Astrocyte (in vitro differentiated cells and primary cell): ENCODE measurements around the gene MON2. TPM values are rescaled to one million over a fixed set of nuclear protein-coding genes. Genes with fewer than 3 reads are reported as not detected.

ENCODE experiments used
- DNase-seq: peaks from one replicate; pipeline ENCODE4 v3.0.0-alpha.2; 2010; ENCODE audit warnings: low read depth
- FAIRE-seq: peaks from 2 replicates; lab custom pipeline; 2011; peaks lifted over from hg19 to GRCh38; lab: Jason Lieb, UNC
- H2AFZ ChIP-seq: 2 replicates; pipeline ENCODE4 v1.6.0; 2012; ENCODE audit warnings: low read depth, low read length, inconsistent platforms
- H3K27ac ChIP-seq: 2 replicates; pipeline ENCODE4 v1.5.1; 2011; ENCODE audit warnings: low read depth, low read length, inconsistent platforms
- H3K27me3 ChIP-seq: 2 replicates; pipeline ENCODE4 v1.6.0; 2011; ENCODE audit warnings: low read length, inconsistent platforms; ENCODE audit not compliant: insufficient read depth
- H3K36me3 ChIP-seq: 2 replicates; pipeline ENCODE4 v1.5.1; 2011; ENCODE audit warnings: low read length, inconsistent platforms; ENCODE audit not compliant: insufficient read depth
- H3K4me1 ChIP-seq: 2 replicates; pipeline ENCODE4 v1.5.1; 2011; ENCODE audit warnings: low read length, inconsistent platforms; ENCODE audit not compliant: insufficient read depth
- H3K4me2 ChIP-seq: 2 replicates; pipeline ENCODE4 v1.6.0; 2012; ENCODE audit warnings: low read length, inconsistent platforms
- H3K4me3 ChIP-seq: 2 replicates; pipeline ENCODE4 v1.5.1; 2011; ENCODE audit warnings: low read depth, mild to moderate bottlenecking, low read length, inconsistent platforms; ENCODE audit not compliant: insufficient read depth
- H3K79me2 ChIP-seq: 2 replicates; pipeline ENCODE4 v1.6.0; 2012; ENCODE audit warnings: mild to moderate bottlenecking, low read length, inconsistent platforms; ENCODE audit not compliant: insufficient read depth
- H3K9ac ChIP-seq: 2 replicates; pipeline ENCODE4 v1.6.0; 2012; ENCODE audit warnings: mild to moderate bottlenecking, low read length, inconsistent platforms
- H3K9me3 ChIP-seq: 2 replicates; pipeline ENCODE4 v1.5.1; 2012; ENCODE audit warnings: low read depth, mild to moderate bottlenecking, low read length, inconsistent platforms; ENCODE audit not compliant: insufficient read depth
- H4K20me1 ChIP-seq: 2 replicates; pipeline ENCODE4 v1.6.0; 2012; ENCODE audit warnings: low read length, inconsistent platforms; ENCODE audit not compliant: insufficient read depth
- H3K27ac Mint-ChIP-seq: one replicate; pipeline ENCODE4 v1.8.0; 2021; ENCODE audit warnings: mild to moderate bottlenecking, mixed read lengths; ENCODE audit not compliant: unreplicated experiment
- H3K27me3 Mint-ChIP-seq: one replicate; pipeline ENCODE4 v1.8.0; 2021; ENCODE audit warnings: low read depth, mixed read lengths; ENCODE audit not compliant: unreplicated experiment
- H3K36me3 Mint-ChIP-seq: one replicate; pipeline ENCODE4 v1.8.0; 2021; ENCODE audit warnings: low read depth, mixed read lengths; ENCODE audit not compliant: unreplicated experiment
- H3K4me1 Mint-ChIP-seq: one replicate; pipeline ENCODE4 v1.8.0; 2021; ENCODE audit warnings: low read depth, mixed read lengths; ENCODE audit not compliant: unreplicated experiment
- H3K4me3 Mint-ChIP-seq: one replicate; pipeline ENCODE4 v1.8.0; 2021; ENCODE audit warnings: mild to moderate bottlenecking, moderate library complexity, mixed read lengths; ENCODE audit not compliant: unreplicated experiment
- H3K9me3 Mint-ChIP-seq: one replicate; pipeline ENCODE4 v1.8.0; 2021; ENCODE audit warnings: mild to moderate bottlenecking, mixed read lengths; ENCODE audit not compliant: unreplicated experiment
- CTCF ChIP-seq: IDR thresholded peaks from 2 replicates; pipeline ENCODE4 v1.5.1; 2011; ENCODE audit warnings: low read depth, mild to moderate bottlenecking, inconsistent platforms, low read length, moderate library complexity; ENCODE audit not compliant: insufficient read depth
- EZH2 ChIP-seq: IDR thresholded peaks from 2 replicates; pipeline ENCODE4 v1.6.1; 2012; ENCODE audit warnings: mild to moderate bottlenecking, low read length, inconsistent platforms; ENCODE audit not compliant: insufficient read depth
- total RNA-seq: library from RNA; stranded (reverse); gene quantifications from 2 replicates; pipeline ENCODE4 v1.2.1, GENCODE V29; 2021

The MON2 gene
- total RNA-seq, 1 donor from 2014 or later = 39.7 TPM

DNA sequence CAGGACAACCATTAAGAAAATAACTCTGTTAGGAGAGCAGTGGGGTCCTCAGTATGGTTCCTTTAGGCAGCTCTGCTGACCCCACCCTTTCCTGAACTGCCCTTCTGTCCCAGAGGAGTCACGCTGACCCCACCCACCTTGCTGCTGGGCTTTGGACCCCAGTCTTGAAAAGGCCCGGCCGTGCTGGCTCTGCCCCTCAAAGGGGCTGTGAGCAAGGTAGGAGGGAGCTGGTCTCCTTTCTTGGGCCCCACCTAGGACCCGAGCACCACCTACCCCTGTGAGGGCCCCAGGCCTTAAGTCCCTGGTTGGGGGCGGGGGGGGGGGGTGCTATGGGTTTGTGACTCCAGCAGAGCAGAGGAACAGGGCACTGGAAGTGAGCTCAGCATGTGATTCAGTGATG is 171.1 kb downstream of the MON2 start:
- no peaks in the 10 kb centered on the region for H3K36me3 Mint-ChIP-seq
- no peak for FAIRE-seq
- TF ChIP-seq EZH2 = no peak
- TF ChIP-seq CTCF = no peak

DNA sequence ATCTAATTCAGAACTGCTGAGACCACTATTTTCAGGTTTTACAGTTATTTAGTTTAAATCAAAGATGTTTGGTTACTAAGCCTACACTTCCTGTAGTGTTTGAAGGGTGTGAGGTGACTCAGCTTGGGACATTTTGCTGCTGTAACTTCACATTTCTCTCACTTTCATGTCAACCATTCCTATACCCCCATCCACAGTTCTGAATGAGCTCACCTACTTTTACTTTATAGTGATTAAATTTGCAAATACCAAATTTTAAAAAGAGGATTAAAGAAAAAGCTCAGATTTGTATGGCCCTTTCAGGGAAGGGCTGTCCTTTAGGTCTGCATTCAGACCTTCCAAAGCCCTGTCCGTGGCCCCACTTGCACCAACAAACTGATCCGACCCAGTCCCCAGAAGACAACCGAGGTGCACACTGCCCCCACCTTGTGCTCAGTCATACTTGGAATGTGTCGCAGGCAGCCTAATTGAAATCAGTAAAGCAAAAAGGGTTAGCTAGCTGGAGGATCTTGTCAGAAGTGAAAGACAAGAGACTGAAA is 174.4 kb downstream of the MON2 start:
- H3K27ac Mint-ChIP-seq = peak overlapping the region; percentile 80
- Histone ChIP-seq H3K9me3 (no peaks in the 10 kb centered on the region), H3K4me1 (peaks cover 5% of the 10 kb centered on the region), H3K4me3 (no peak overlapping the region), H3K79me2 (no peaks in the 10 kb centered on the region), H2AFZ (peak overlapping the region; percentile 12), H3K9ac (no peak overlapping the region), H3K4me2 (peak overlapping the region; percentile 32), H3K27ac (no peak overlapping the region), H4K20me1 (no peaks in the 10 kb centered on the region), H3K36me3 (no peaks in the 10 kb centered on the region), H3K27me3 (no peaks in the 10 kb centered on the region)
- DNase-seq (peak; percentile 47), FAIRE-seq (peak; percentile 65)
- peaks cover 2% of the 10 kb centered on the region for H3K9me3 Mint-ChIP-seq
- peaks cover 13% of the 10 kb centered on the region for H3K4me1 Mint-ChIP-seq
- H3K27me3 Mint-ChIP-seq = no peaks in the 10 kb centered on the region
- TF ChIP-seq CTCF (no peak), EZH2 (no peak)
- no peaks in the 10 kb centered on the region for H3K36me3 Mint-ChIP-seq
- no peak overlapping the region for H3K4me3 Mint-ChIP-seq

More for the DNA sequence above, 171.1 kb downstream of the MON2 start:
- peaks cover 7% of the 10 kb centered on the region for H3K4me1 ChIP-seq
- H3K27me3 ChIP-seq = no peaks in the 10 kb centered on the region
- no peak overlapping the region for H3K9ac ChIP-seq
- H3K4me2 ChIP-seq = no peak overlapping the region
- peaks cover 14% of the 10 kb centered on the region for H3K27me3 Mint-ChIP-seq
- H3K4me1 Mint-ChIP-seq = peaks cover 13% of the 10 kb centered on the region
- no peak overlapping the region for H3K27ac Mint-ChIP-seq
- no peak overlapping the region for H2AFZ ChIP-seq
- no peaks in the 10 kb centered on the region for H3K9me3 ChIP-seq
- DNase-seq = no peak
- H3K4me3 ChIP-seq = no peak overlapping the region
- no peaks in the 10 kb centered on the region for H3K9me3 Mint-ChIP-seq
- no peaks in the 10 kb centered on the region for H3K79me2 ChIP-seq
- no peak overlapping the region for H3K4me3 Mint-ChIP-seq
- H3K27ac ChIP-seq = no peak overlapping the region
- H4K20me1 ChIP-seq = no peaks in the 10 kb centered on the region
- no peaks in the 10 kb centered on the region for H3K36me3 ChIP-seq

DNA sequence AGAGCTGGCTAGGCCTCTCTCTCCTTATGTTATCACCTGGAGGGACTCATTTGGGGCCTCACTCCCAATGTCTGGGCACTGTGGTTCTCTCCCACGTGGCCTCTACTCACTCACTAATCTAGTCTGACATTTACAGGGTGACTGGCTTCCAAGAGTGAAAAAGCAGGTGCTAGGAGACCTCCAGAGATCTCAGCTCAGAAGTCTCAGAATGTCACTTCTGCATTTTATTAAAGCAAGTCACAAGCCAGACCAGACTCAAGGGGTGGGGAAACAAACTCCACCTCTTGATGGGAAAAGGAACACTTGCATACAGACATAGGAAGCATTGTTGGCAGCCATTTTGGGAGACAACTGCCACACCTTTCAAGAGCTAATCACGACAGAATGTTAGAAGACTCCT is 175.9 kb downstream of the MON2 start:
- Mint-ChIP-seq H3K36me3 (peaks cover 2% of the 10 kb centered on the region), H3K9me3 (peaks cover 2% of the 10 kb centered on the region), H3K4me1 (peaks cover 13% of the 10 kb centered on the region), H3K27me3 (no peaks in the 10 kb centered on the region), H3K4me3 (no peak overlapping the region), H3K27ac (no peak overlapping the region)
- no peak overlapping the region for H3K27ac ChIP-seq
- H3K27me3 ChIP-seq = no peaks in the 10 kb centered on the region
- no peaks in the 10 kb centered on the region for H4K20me1 ChIP-seq
- H3K79me2 ChIP-seq = no peaks in the 10 kb centered on the region
- TF ChIP-seq CTCF (no peak), EZH2 (no peak)
- no peak overlapping the region for H3K4me3 ChIP-seq
- H3K36me3 ChIP-seq = no peaks in the 10 kb centered on the region
- FAIRE-seq (no peak), DNase-seq (no peak)
- no peak overlapping the region for H2AFZ ChIP-seq
- H3K9ac ChIP-seq = no peak overlapping the region
- no peak overlapping the region for H3K4me2 ChIP-seq
- peaks cover 5% of the 10 kb centered on the region for H3K4me1 ChIP-seq
- H3K9me3 ChIP-seq = no peaks in the 10 kb centered on the region
